Activated CD4-positive, alpha-beta T cell treated with anti-CD3 and anti-CD28 coated beads, Interleukin-2, Interleukin-4, amounts not matched to agents 100 ng/mL and 50 ng/mL, durations not matched to agents 16 hours and 8 hours (primary cell): Measurements from ENCODE around the gene SERTAD1.
"Not testable (repeated sequence)": the region's sequence is repeated elsewhere in the genome, so short reads cannot be mapped to it uniquely, and the experiment has no call there.

Experiments
- DNase-seq: peaks from one replicate; pipeline ENCODE4 v3.0.0-alpha.2; 2020; ENCODE audit warnings: low spot score

SERTAD1 gene

GRCh38 chr19:40425450-40426287 lies at the start of gene SERTAD1:
Gene SERTAD1 (minus strand): TSS chr19:40425992. CDS start chr19:40423546, 2,446 bp downstream.
- DNase-seq: peak; percentile 100

GRCh38 chr19:40474737-40475136 lies 48.9 kb upstream of the SERTAD1 start:
- no peak for DNase-seq

DNA sequence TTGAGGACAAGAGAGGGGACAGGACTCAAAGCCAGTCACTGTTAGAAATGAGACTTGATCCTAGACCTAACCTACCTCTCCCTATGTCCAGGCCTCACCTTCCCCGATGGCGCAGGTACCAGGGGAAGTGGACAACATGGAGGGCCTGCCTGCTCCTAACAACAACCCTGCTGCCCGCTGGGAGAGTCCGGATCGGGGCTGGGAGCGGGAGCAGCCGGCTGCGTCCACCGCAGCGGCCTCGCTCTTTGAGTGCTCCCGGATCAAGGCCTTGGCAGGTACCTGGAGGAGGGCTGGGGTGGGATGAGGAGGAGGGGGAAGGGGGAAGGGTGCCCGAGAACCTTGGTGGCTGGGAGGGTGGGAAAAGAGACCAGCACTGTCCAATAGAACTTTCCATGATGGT lies 46.7 kb upstream of the SERTAD1 start:
- DNase-seq: no peak

- DNase-seq: no peak
These were observed 45.3 kb upstream of the SERTAD1 start for GRCh38 chr19:40471111-40471510.

DNA sequence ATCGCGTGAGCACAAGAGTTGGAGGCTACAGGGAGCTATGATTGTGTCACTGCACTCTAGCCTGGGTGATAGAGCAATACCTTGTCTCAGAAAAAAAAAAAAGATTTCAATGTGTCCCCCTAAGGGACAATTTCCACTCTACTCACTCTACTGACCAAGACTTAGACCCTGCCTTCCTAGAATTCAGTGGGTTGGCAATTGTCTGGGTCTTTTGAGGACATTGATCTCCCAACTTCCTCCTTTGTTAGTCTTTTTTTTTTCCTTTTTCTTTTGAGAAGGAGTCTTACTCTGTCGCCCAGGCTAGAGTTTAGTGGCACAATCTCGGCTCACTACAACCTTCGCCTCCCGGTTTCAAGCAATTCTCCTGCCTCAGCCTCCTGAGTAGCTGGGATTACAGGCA lies 43.2 kb upstream of the SERTAD1 start:
- no peak for DNase-seq

GRCh38 chr19:40466985-40467734 lies 41.4 kb upstream of the SERTAD1 start, which contains the start of gene SPTBN4:
Gene SPTBN4 (plus strand): TSS chr19:40467001. CDS start chr19:40472622, 5,621 bp downstream.
- no peak for DNase-seq

DNA sequence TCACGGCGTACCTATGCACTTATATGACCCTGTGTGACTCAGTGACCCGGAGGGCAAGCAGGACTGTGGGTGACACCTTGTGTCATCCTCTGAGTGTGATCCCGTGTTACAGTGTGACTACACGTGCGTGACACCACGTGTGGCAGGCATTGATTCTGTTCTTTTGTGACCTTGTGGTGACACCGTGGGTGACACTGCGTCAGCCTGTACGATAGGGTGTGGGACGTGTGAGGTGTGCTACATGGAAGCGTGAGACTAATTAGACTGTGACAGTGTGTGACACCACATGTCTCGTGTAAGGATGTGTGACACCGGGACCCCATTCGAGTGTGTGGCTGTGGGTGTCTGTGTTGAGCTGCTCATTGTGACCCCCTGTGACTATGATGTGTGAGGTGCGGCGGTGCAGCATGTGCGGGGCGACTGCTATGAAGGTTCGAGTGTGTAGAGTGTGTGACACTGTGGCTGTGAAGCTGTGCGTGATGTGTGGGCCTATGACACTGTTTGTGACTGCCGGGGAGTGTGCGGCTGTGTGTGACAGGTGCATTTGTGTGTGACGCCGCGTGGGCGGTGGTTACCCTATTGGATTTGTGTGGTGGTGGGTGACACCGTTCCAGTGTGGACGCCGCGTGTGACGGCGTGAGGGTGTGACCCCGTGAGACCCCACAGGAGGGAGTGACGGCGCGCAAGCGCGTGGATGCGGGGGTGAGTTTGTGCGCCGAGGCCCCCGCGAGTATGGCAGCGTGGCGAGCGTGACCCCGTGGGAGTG lies 40.6 kb upstream of the SERTAD1 start:
- DNase-seq: no peak

DNA sequence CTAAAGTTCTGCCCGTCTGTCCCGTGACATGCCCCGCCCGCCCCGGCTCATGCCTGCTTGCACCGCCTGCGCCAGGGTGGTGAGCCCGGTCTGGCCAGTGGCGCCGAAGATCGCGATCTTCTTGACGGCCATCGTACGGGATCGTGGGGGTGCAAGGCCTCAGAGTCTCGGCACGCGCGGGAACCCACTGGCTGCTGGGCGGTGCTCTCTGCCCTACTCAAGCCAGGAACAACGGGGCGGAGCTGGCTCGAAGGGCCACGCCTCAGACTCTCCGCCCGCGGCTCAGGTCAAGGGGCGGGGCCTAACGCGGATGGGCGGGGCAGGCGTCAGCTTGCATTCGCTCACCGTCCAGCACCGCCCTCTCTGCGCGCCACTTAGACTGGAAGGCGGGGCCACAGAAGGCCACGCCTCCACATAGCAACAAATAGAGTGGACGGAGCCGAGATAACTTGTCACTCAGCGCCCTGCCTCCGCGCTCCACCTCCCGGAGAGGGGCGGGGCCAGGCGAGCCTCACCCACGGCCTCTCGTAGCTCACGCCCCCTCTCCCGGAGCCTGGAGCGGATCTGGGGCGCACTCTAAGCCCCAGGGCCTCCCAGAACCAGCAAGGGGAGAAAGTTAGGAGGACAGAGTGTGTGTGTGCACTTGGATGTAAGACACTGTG lies 39.9 kb upstream of the SERTAD1 start, which contains the start of gene BLVRB:
TSS of gene BLVRB (minus strand) at position 189 of the 662 bp plus-strand sequence. CDS start at position 132, 57 bp downstream.
- DNase-seq: peak; percentile 99

- DNase-seq: peak; percentile 70
These were observed 39.3 kb upstream of the SERTAD1 start for GRCh38 chr19:40465025-40465556.

DNA sequence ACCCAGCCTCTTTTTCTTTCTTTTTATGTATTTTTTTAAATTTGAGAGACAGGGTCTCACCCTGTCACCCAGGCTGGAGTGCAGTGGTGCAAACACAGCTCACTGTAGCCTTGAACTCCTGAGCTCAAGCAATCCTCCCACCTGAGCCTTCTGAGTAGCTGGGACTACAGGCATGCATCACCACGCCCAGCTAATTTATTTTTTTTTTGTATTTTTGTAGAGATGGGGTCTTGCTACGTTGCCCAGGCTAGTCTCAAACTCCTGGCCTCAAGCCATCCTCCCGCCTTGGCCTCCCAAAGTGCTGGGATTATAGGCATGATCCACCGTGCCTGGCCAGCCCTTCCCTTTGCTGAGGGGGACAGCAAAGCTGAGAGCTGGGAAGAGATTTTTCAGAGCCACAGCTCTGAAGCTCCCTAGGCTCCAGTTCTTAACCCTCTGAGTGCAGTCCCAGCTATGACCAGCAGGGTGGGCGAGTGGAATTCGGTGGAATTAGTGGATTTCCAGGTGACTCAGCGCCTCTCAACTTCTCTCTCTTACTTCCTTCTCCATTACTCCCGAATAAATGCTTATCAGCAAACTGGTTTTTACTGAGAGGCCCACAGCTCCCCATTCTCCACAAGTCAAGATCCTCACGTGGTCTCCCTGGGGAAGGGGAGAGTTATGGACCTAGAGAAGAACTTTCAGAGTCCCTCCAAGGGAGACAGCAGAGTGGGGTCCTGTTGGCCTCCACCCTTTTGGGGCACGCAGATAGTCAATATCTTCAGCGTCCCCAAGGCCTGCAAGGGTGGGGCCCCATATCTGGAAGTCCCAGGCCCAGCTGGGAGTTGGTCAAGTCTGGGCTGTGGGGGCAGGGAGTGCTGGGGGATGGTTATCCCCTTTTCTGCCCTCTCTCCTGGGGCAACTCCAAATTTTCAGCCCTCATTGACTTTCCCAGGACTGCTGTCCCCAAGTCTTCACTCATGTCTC lies 38.5 kb upstream of the SERTAD1 start:
- DNase-seq: peak; percentile 68

GRCh38 chr19:40463587-40464037 lies 37.8 kb upstream of the SERTAD1 start:
- not testable (repeated sequence) for DNase-seq

DNA sequence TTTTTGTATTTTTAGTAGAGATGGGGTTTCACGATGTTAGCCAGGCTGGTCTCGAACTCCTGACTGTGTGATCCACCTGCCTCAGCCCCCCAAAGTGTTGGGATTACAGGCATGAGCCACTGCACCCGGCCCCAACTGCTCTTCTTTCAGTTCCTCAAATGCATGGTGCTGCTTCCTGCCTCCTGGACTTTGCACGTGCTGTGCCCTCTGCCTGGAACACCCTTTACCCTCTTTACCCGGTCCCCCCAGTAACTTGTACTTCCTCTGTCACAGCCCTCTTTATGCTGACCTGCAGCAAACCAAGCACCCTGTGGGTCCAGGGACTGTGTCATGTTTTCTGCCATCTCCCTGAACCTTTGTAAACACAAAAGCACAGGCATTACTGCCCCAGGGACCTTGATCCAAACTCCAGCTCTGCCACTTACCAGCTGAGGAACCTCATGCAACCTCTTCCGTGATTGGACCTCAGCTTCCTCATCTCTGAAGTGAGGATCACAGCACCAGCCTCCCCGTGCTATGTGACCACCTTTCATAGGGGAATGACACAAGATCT lies 36.0 kb upstream of the SERTAD1 start:
- no peak for DNase-seq

DNA sequence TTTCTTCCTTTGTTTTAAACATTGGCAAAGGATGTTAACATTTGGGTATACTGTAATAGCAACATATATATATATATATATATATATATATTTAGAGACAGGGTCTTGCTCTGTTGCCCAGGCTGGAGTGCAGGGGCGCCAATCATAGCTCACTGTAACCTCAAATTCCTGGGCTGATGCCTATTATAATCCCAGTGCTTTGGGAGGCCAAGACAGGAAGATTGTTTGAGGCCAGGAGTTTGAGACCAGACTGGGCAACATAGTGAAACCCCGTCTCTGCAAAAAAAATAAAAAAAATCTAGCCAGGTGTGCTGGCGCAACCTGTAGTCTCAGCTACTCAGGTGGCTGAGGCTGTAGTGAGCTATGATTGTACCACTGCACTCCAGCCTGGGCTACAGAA lies 34.4 kb upstream of the SERTAD1 start:
- DNase-seq: no peak

GRCh38 chr19:40458597-40458974 lies 32.8 kb upstream of the SERTAD1 start:
- no peak for DNase-seq

DNA sequence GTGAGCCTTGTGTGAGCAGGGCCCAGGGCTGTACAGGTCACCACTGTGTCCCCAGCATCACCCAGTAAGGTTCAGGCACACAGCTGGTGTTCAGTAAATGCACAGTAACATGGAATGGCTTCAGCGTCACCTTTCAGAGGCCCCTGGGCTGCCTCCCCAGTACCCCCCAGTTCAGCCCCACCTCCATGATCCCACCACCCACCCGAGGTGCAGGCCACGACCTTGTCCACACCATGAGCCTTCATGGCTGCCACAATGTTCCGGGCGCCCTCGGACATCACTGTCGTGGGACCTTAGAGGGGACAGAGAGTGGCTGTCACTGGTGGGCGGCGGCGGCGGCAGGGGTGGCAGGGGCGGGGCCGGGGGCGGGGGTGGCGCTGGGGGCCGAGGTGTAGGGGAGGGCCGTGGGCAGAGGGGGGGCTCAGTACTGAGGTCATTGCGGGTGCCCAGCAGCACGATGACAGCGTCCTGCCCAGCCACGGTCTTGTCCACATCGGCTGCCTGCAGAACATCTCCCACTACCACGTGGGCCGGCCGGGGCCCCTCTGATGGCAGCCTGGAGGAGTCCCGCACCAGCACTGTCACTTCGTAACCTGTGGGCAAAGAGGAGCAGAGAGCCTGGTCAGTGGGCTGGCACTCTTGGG lies 32.3 kb upstream of the SERTAD1 start:
- DNase-seq: no peak

DNA sequence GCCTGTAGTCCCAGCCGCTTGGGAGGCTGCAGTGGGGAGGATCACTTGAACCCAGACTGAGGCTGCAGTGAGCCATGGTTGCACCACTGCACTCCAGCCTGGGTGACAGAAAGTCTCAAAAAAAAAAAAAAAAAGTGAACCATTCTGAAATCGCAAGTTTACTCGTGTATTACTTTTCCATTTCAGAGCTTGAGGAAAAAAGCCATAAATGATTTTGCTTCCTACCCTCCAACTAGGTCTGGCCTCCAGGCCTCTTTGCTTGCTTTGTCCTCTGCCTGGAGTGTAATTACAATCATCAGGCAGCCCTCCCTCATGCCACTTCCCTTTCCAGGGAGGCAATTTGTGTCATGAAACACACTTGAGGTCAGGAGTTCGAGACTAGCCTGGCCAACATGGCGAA lies 31.3 kb upstream of the SERTAD1 start:
- DNase-seq: no peak

GRCh38 chr19:40453943-40454342 lies 28.2 kb upstream of the SERTAD1 start:
- not testable (repeated sequence) for DNase-seq

DNA sequence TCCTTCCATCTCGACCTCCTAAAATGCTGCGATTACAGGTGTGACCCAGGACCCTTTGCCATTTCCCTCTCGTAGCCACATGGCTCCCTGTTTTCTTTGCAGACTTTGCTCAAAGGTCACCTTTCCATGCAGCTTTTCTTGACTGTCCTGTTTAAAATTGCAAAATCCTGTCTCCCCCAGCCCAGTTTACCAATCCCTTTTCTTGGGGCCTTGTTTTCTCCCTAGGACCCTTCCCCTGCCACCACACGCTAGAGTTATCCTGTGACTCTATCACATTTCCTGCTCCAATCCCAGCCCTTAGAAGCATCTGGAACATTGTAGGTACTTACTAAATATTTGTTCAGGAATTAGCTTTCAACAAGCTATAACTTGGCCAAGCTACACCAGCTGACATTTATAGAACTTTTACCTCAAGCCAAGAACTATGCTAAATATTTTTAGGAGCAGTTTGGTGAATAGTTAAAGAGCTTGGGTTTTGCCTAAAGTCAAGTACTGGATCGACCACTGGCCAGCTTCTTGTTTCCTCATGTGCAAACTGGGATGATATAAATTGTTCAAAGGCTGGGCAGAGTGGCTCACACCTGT lies 27.5 kb upstream of the SERTAD1 start:
- no peak for DNase-seq

GRCh38 chr19:40452016-40452415 lies 26.2 kb upstream of the SERTAD1 start:
- DNase-seq: no peak
